ENCODE results near the gene TEX29.

DNA sequence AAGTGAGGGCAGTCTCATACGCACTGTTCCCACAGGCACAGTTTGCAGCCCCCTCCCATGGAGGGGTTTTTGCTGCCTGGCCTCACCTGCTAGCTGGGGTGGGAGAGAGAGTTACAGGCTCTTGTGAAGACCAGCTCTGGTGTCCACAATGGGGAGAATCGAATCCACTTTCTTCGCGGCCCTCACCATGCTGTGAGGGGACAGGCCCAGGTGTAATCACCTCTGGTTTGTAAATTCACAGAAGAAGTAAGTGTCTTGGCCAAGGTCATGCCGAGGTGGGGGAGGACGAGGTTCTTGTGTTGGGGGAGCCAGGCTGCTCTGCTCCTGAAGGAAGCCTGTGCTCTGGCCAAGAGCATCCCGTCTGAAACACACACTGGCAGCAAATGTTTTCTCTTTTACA, 39.5 kb downstream of the TEX29 start:
- TF ChIP-seq, protein P1, sequence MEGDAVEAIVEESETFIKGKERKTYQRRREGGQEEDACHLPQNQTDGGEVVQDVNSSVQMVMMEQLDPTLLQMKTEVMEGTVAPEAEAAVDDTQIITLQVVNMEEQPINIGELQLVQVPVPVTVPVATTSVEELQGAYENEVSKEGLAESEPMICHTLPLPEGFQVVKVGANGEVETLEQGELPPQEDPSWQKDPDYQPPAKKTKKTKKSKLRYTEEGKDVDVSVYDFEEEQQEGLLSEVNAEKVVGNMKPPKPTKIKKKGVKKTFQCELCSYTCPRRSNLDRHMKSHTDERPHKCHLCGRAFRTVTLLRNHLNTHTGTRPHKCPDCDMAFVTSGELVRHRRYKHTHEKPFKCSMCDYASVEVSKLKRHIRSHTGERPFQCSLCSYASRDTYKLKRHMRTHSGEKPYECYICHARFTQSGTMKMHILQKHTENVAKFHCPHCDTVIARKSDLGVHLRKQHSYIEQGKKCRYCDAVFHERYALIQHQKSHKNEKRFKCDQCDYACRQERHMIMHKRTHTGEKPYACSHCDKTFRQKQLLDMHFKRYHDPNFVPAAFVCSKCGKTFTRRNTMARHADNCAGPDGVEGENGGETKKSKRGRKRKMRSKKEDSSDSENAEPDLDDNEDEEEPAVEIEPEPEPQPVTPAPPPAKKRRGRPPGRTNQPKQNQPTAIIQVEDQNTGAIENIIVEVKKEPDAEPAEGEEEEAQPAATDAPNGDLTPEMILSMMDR (IDR thresholded peaks at IDR 0.05 in 4 of 5, conservative IDR thresholded peaks at IDR 0.05 in 1 of 5): no peak
- no peak for TF ChIP-seq POLR2A (IDR thresholded peaks at IDR 0.05)

Measured in gastrocnemius medialis (tissue), 4 donors.